GM10266 (cell line): ENCODE measurements around the gene TULP3.

Experiments
- DNase-seq: peaks from one replicate; pipeline ENCODE4 v3.0.0; 2012; ENCODE audit errors: extremely low spot score
- CTCF ChIP-seq: IDR thresholded peaks from 2 replicates; pipeline ENCODE4 v1.5.1; 2012; ENCODE audit warnings: mild to moderate bottlenecking, low read depth; ENCODE audit not compliant: control insufficient read depth, insufficient read depth; ENCODE audit errors: missing control alignments

The TULP3 gene

GRCh38 chr12:2904260-2904659 is 13.6 kb downstream of the TULP3 start:
- DNase-seq: no peak
- TF ChIP-seq CTCF: no peak

- TF ChIP-seq CTCF: no peak
- no peak for DNase-seq
Measured at GRCh38 chr12:2912216-2912575, 21.5 kb downstream of the TULP3 start.

- TF ChIP-seq CTCF: no peak
Measured at GRCh38 chr12:2919249-2919648, 28.6 kb downstream of the TULP3 start.

GRCh38 chr12:2922329-2922728 is 31.6 kb downstream of the TULP3 start:
- no peak for DNase-seq
- TF ChIP-seq CTCF: no peak

More at GRCh38 chr12:2919249-2919648, 28.6 kb downstream of the TULP3 start:
- no peak for DNase-seq

GRCh38 chr12:2923057-2923456 is 32.4 kb downstream of the TULP3 start:
- no peak for DNase-seq
- TF ChIP-seq CTCF: no peak

GRCh38 chr12:2924019-2924418 is 33.3 kb downstream of the TULP3 start:
- no peak for DNase-seq
- TF ChIP-seq CTCF: no peak

GRCh38 chr12:2925322-2925995 is 34.8 kb downstream of the TULP3 start:
- TF ChIP-seq CTCF: no peak
- DNase-seq: peak; percentile 20
